ENCODE results near the gene RIMS1.

Gene RIMS1

DNA sequence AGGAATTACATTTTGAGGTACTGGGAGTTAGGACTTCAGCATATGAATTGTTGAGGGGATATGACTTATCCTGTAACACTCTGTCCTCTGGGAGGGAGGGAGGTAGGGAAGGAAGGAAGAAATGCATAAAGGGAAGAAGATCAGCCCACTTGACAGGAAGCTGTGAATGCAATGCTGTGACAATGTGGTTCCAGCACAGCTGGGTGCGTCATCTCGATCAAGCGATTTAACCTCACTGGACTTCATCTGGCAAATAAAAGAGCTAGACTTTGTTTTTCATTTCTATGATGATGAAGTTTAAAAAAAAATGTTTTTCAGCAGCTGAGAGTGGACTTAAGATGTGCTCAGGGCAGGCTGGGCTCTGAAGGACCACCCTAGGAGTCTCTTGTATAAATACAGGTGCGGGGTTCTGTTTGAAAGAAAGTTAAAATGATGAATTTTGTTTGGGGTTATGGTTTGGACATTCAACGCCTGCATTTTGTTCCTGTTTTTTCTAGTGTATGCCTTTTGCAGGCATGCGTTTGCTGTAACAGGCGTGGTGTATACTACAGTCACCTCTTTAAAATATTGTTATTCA is 178.1 kb downstream of the RIMS1 start:
- Histone ChIP-seq H3K9ac (ENCODE audit: low read length) (no peak overlapping the region), H3K36me3 (ENCODE audit: control insufficient read depth, insufficient read depth, low read length) (no peaks in the 10 kb centered on the region), H3K27ac (ENCODE audit: low read depth, low read length) (no peak overlapping the region), H3K4me3 (ENCODE audit: low read length) (no peak overlapping the region), H3K4me1 (ENCODE audit: control insufficient read depth, insufficient read depth, low read length) (no peaks in the 10 kb centered on the region), H3K27me3 (ENCODE audit: control insufficient read depth, insufficient read depth, low read length) (no peaks in the 10 kb centered on the region)

DNA sequence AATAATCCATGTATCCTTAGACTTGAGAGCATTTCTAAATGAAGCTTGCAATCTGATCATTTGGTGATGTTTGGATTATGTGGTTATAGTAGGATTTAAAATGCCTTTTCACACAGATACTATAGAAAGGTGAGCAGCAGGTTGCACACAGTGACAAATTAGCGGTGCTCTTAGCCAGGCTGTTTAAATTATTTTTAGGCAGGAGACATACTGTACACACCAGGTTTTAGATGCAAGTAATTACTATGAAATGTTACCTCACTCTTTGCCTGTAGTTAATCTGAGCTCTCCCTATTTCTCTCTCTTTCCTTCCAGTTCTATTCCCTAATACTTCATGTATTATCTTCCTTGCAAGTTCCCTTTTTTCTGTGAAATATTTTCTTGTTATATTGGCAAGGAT is 191.7 kb downstream of the RIMS1 start:
- no peaks in the 10 kb centered on the region for H3K4me1 ChIP-seq (ENCODE audit: control insufficient read depth, insufficient read depth, low read length)

DNA sequence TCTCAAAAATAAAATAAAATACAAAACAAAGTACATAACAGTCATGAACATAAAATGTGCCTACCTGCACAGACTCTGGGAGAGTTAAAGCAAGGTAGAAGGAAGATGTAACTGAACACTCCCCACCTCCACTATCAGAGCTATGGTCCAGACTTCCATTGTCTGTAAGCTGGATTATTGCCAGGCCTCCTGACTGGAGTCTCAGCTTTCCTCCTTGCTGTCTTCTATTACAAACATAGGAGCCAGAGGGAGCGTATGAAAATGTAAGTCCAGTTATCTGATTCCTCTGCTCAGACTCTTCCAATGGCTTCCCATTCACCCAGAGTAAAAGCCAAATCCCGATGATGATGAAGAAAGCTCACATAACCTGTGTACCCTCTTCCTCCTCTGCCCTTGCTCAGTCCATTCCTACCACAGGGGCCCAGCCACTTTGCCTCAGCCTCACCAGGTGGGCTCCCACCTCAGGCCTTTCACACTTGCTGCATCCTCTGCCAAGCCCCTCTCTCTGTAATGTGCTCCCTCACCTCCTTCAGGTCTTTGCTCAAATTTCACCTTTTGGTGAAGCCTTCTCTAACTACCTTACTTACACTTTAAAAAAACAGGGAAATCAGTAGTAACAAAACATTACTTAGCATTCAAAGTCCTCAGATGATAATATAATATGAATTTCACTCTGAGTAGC is 194.1 kb downstream of the RIMS1 start:
- no peaks in the 10 kb centered on the region for H3K36me3 ChIP-seq (ENCODE audit: control insufficient read depth, insufficient read depth, low read length)
- H3K4me3 ChIP-seq (ENCODE audit: low read length), result no peak overlapping the region
- H3K27me3 ChIP-seq (ENCODE audit: control insufficient read depth, insufficient read depth, low read length), result no peaks in the 10 kb centered on the region
- H3K9ac ChIP-seq (ENCODE audit: low read length), result no peak overlapping the region
- H3K4me1 ChIP-seq (ENCODE audit: control insufficient read depth, insufficient read depth, low read length), result no peaks in the 10 kb centered on the region
- H3K27ac ChIP-seq (ENCODE audit: low read depth, low read length), result no peak overlapping the region

More for the DNA sequence above, 191.7 kb downstream of the RIMS1 start:
- no peaks in the 10 kb centered on the region for H3K27me3 ChIP-seq (ENCODE audit: control insufficient read depth, insufficient read depth, low read length)
- H3K4me3 ChIP-seq (ENCODE audit: low read length), result no peak overlapping the region
- H3K36me3 ChIP-seq (ENCODE audit: control insufficient read depth, insufficient read depth, low read length), result no peaks in the 10 kb centered on the region
- no peak overlapping the region for H3K9ac ChIP-seq (ENCODE audit: low read length)
- H3K27ac ChIP-seq (ENCODE audit: low read depth, low read length), result no peak overlapping the region

DNA sequence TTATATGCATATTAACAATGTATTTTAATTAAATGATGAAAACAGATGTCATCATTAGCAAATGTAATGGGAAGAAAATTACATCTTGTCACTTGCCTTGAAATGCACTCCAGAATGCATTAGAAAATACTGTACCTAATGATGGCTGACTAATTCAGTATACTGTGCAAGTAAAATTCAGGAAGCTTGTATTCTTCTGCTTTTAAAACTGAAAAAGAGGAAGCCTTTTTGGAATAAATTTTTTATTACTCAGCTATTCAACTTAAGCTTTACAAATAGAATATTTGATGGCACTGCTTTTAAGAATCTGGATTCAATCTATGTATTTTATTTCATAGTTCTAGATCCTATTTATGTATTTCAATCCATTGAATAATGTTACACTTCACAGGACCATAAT is 195.5 kb downstream of the RIMS1 start:
- Histone ChIP-seq H3K27ac (ENCODE audit: low read depth, low read length) (no peak overlapping the region), H3K36me3 (ENCODE audit: control insufficient read depth, insufficient read depth, low read length) (no peaks in the 10 kb centered on the region), H3K4me1 (ENCODE audit: control insufficient read depth, insufficient read depth, low read length) (no peaks in the 10 kb centered on the region), H3K27me3 (ENCODE audit: control insufficient read depth, insufficient read depth, low read length) (no peaks in the 10 kb centered on the region), H3K4me3 (ENCODE audit: low read length) (no peak overlapping the region), H3K9ac (ENCODE audit: low read length) (no peak overlapping the region)

DNA sequence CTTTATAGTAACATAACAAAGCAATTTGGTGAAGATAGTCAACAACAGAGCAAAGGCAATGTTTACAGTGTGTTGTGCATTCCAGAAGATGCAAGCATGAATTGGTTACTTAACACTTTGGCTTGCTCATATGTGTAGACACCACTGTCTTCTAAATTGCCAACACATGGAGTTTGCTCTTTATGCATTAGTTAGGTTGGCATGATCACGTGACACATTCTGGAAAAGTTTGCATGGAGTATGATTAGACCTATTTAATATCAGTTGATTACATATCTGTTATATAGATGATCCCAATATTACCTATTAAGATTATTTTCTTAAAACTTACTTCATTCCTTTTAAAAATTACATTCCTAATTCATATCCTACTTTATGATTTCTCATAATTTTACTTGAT is 197.6 kb downstream of the RIMS1 start:
- Histone ChIP-seq H3K27me3 (ENCODE audit: control insufficient read depth, insufficient read depth, low read length) (no peaks in the 10 kb centered on the region), H3K4me1 (ENCODE audit: control insufficient read depth, insufficient read depth, low read length) (no peaks in the 10 kb centered on the region), H3K4me3 (ENCODE audit: low read length) (no peak overlapping the region), H3K27ac (ENCODE audit: low read depth, low read length) (no peak overlapping the region), H3K36me3 (ENCODE audit: control insufficient read depth, insufficient read depth, low read length) (no peaks in the 10 kb centered on the region), H3K9ac (ENCODE audit: low read length) (no peak overlapping the region)

DNA sequence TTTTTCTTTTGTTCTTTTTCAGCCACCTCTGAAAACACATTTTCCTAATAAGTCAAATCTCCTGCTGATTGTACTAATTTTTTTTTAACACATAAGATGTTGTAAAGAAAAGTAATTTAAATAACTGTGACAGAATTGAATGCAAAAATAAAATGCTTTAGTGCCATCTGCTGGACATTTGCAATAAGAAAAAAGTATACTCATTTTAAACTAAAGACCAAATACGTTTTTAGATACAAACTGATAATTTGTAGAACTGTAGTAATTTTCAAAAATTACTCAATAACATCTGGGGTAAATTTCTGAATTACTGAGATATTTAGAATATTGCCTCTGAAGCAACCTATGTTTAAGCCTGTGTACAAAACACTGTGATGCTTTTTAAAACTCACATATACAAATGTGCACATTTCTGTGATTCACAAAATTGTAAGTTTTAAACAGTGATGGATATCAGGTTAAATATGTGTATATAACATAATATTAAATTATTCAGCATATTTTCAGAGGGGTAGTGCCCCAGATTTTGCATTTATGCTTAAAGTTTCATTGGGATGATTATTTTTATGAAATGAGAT is 198.7 kb downstream of the RIMS1 start:
- Histone ChIP-seq H3K4me1 (ENCODE audit: control insufficient read depth, insufficient read depth, low read length) (no peaks in the 10 kb centered on the region), H3K9ac (ENCODE audit: low read length) (no peak overlapping the region), H3K27me3 (ENCODE audit: control insufficient read depth, insufficient read depth, low read length) (no peaks in the 10 kb centered on the region), H3K36me3 (ENCODE audit: control insufficient read depth, insufficient read depth, low read length) (no peaks in the 10 kb centered on the region), H3K27ac (ENCODE audit: low read depth, low read length) (no peak overlapping the region), H3K4me3 (ENCODE audit: low read length) (no peak overlapping the region)

DNA sequence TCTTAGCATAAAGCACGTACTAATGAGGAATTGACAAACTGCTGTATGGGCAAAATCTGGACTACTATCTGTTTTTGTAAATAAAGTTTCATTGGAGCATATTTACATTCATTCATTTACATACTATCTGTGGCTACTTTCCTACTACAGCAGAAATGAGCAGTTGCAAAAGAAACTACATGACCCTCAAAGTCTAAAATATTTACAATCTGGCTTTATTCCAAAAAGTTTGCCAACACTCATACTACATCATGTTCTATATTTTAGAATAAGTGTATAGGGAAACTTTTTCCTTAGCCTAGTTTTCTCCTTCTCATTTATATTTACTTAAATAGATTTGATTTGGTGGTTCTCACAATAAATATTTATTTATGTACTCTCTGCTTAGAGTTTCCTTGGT is 208.2 kb downstream of the RIMS1 start:
- Histone ChIP-seq H3K9ac (ENCODE audit: low read length) (no peak overlapping the region), H3K4me1 (ENCODE audit: control insufficient read depth, insufficient read depth, low read length) (no peaks in the 10 kb centered on the region), H3K27me3 (ENCODE audit: control insufficient read depth, insufficient read depth, low read length) (no peaks in the 10 kb centered on the region), H3K27ac (ENCODE audit: low read depth, low read length) (no peak overlapping the region), H3K4me3 (ENCODE audit: low read length) (no peak overlapping the region), H3K36me3 (ENCODE audit: control insufficient read depth, insufficient read depth, low read length) (no peaks in the 10 kb centered on the region)

DNA sequence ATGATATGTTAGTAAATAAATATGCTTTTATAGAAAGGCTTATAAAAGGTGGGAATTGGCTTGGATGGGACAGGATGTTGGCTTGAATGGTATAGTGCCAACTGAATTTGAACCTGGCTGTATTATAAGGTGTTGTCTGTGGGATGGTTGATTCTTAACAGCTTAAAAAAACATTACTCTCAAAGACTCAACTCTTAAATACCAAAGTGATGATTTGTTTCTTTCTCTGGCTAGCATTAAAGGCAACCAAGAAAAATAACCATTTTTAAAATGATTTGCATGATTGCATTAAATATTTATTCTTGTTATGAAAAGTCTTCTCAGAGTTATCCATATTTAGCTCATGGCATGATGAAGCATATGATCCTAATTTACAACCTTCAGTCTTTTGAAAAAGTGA is 216.2 kb downstream of the RIMS1 start:
- Histone ChIP-seq H3K4me1 (ENCODE audit: control insufficient read depth, insufficient read depth, low read length) (no peaks in the 10 kb centered on the region), H3K9ac (ENCODE audit: low read length) (no peak overlapping the region), H3K27me3 (ENCODE audit: control insufficient read depth, insufficient read depth, low read length) (no peaks in the 10 kb centered on the region), H3K4me3 (ENCODE audit: low read length) (no peak overlapping the region), H3K27ac (ENCODE audit: low read depth, low read length) (no peak overlapping the region), H3K36me3 (ENCODE audit: control insufficient read depth, insufficient read depth, low read length) (no peaks in the 10 kb centered on the region)

DNA sequence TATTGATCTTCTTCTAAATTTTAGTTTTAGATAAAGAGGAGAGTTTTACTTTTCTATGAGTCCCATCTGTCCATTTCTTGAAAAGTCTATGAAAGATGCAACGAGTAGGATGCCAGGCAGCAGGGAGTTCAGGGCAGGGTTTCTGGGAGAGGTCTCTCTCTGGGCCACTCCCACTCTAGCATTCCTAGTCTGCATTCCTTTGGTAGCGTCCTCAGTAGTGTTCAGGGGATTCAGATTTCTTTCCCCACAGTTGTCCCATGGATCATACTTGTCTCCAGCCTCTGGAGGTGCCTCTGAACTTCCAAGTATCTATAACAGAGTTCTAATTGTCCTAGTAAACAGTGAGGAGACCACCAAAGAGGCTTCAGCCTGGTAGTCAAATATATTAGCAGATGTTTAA is 225.3 kb downstream of the RIMS1 start:
- H3K27ac ChIP-seq (ENCODE audit: low read depth, low read length), result no peak overlapping the region
- H3K9ac ChIP-seq (ENCODE audit: low read length), result no peak overlapping the region
- no peaks in the 10 kb centered on the region for H3K27me3 ChIP-seq (ENCODE audit: control insufficient read depth, insufficient read depth, low read length)
- no peaks in the 10 kb centered on the region for H3K36me3 ChIP-seq (ENCODE audit: control insufficient read depth, insufficient read depth, low read length)
- H3K4me3 ChIP-seq (ENCODE audit: low read length), result no peak overlapping the region
- H3K4me1 ChIP-seq (ENCODE audit: control insufficient read depth, insufficient read depth, low read length), result no peaks in the 10 kb centered on the region

DNA sequence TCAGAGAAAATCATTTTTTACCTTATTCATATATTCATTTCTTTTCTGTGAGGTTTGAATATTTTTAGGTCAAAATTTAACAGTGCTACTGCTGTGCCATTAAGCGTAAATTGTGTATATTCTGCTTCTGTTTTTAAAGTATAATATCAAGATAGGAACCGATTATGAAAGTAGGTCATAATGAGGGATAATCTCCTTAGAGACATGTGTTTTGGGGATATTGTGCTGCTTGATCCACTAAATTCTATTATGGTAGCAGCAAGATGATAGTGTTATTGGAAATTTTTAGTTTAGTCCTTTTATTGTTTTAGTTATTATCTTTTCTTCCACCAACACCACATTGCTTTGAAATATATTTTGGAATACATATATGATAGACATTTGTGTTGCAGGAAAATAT is 244.0 kb downstream of the RIMS1 start:
- H3K27me3 ChIP-seq (ENCODE audit: control insufficient read depth, insufficient read depth, low read length), result no peaks in the 10 kb centered on the region
- no peak overlapping the region for H3K27ac ChIP-seq (ENCODE audit: low read depth, low read length)
- no peaks in the 10 kb centered on the region for H3K36me3 ChIP-seq (ENCODE audit: control insufficient read depth, insufficient read depth, low read length)

DNA sequence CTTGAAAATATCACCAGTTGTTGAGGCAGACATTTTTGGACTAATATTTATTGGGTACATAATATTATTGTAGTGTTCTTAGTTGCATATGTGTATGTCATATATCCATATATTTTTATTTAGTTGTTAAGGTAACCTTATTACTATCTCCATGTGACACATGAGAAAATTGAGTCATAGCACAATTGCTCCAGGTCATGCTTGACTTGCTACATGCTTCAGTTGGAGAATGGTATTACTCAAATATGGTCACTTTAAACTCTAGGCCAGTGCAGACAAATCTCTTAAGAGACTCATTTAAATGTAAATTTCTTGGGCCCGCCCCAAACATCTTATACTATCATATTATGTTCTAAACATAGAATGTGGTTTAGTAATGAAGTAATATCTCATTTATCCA is 246.1 kb downstream of the RIMS1 start:
- Histone ChIP-seq H3K4me1 (ENCODE audit: control insufficient read depth, insufficient read depth, low read length) (no peaks in the 10 kb centered on the region), H3K27ac (ENCODE audit: low read depth, low read length) (no peak overlapping the region), H3K9ac (ENCODE audit: low read length) (no peak overlapping the region), H3K27me3 (ENCODE audit: control insufficient read depth, insufficient read depth, low read length) (no peaks in the 10 kb centered on the region), H3K4me3 (ENCODE audit: low read length) (no peak overlapping the region), H3K36me3 (ENCODE audit: control insufficient read depth, insufficient read depth, low read length) (no peaks in the 10 kb centered on the region)

More for the DNA sequence above, 244.0 kb downstream of the RIMS1 start:
- no peak overlapping the region for H3K9ac ChIP-seq (ENCODE audit: low read length)
- H3K4me1 ChIP-seq (ENCODE audit: control insufficient read depth, insufficient read depth, low read length), result no peaks in the 10 kb centered on the region
- H3K4me3 ChIP-seq (ENCODE audit: low read length), result no peak overlapping the region

DNA sequence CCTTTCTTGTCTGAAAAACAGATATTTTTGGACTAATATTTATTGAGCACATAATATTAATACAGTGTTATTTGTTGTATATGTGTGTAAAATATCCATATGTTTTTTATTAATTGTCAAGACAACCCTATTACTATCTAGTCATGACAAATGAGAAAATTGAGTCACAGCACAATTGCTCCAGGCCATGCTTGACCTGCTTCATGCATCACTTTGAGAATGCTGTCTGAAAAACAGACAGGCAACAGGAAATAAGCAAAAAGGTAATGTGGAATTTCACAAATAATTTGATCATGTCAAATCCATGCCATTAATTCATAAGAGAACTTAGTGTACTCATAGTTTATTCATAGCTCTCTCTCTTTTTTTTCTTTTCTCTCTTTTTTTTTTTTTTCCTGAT is 246.5 kb downstream of the RIMS1 start:
- Histone ChIP-seq H3K9ac (ENCODE audit: low read length) (no peak overlapping the region), H3K36me3 (ENCODE audit: control insufficient read depth, insufficient read depth, low read length) (no peaks in the 10 kb centered on the region), H3K27ac (ENCODE audit: low read depth, low read length) (no peak overlapping the region), H3K4me3 (ENCODE audit: low read length) (no peak overlapping the region), H3K27me3 (ENCODE audit: control insufficient read depth, insufficient read depth, low read length) (no peaks in the 10 kb centered on the region), H3K4me1 (ENCODE audit: control insufficient read depth, insufficient read depth, low read length) (no peaks in the 10 kb centered on the region)

DNA sequence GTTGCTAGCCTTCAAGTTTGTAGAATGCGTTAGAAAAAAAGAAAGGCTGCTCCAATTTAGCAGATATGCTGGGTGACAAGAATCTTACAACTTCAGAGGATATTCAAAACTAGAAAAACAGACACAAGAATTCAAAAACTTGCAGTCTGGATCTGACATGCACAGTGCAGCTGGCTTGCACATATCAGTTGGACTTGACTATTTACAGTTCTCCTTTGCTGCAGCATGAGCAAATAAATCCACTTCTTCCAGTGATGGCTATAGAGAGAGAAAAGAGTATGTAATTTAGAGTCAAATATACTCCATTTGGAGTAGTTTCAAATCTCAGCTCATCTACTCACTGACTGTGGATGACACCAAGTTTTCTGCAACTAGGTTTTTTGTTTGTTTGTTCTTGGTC is 247.0 kb downstream of the RIMS1 start:
- no peak overlapping the region for H3K27ac ChIP-seq (ENCODE audit: low read depth, low read length)
- H3K4me3 ChIP-seq (ENCODE audit: low read length), result no peak overlapping the region
- no peaks in the 10 kb centered on the region for H3K27me3 ChIP-seq (ENCODE audit: control insufficient read depth, insufficient read depth, low read length)
- no peak overlapping the region for H3K9ac ChIP-seq (ENCODE audit: low read length)
- no peaks in the 10 kb centered on the region for H3K36me3 ChIP-seq (ENCODE audit: control insufficient read depth, insufficient read depth, low read length)
- no peaks in the 10 kb centered on the region for H3K4me1 ChIP-seq (ENCODE audit: control insufficient read depth, insufficient read depth, low read length)
